PFSK-1 (cell line): Measurements from ENCODE around the gene ABHD12.

Source experiments
- POLR2AphosphoS5 ChIP-seq: IDR thresholded peaks from 2 replicates; pipeline ENCODE4 v1.6.1; 2012; ENCODE audit warnings: low read depth, mild to moderate bottlenecking, control low read depth, low read length, moderate library complexity
- REST ChIP-seq, 2 experiments: IDR thresholded peaks; 2 replicates each; pipeline versions ENCODE4 v1.6.1 to v1.8.0; 2011 to 2012; ENCODE audit warnings: low read depth in 2 of 2, low read length in 2 of 2, control low read depth in 1 of 2, inconsistent platforms in 1 of 2, mild to moderate bottlenecking in 1 of 2, moderate library complexity in 1 of 2; ENCODE audit not compliant: insufficient read depth in 1 of 2

- TF ChIP-seq POLR2AphosphoS5 (no peak), REST (IDR thresholded peaks at IDR 0.05; ENCODE audit: insufficient read depth in 1 of 2, low read depth in 2 of 2, low read length in 2 of 2) (no peak)
Measured at GRCh38 chr20:25318471-25319240, 72.0 kb downstream of the ABHD12 start.
